HG02763 (cell line): ENCODE data around the gene ABCC2.
"Not testable (repeated sequence)": the region's sequence is repeated elsewhere in the genome, so short reads cannot be mapped to it uniquely, and the experiment has no call there.

Experiments used
- ATAC-seq: cut with Tn5 transposase; IDR thresholded peaks from one replicate; pipeline ENCODE4 v1.9.1; 2021; ENCODE audit warnings: mild to moderate bottlenecking, moderate library complexity; ENCODE audit not compliant: unreplicated experiment

Gene ABCC2

DNA sequence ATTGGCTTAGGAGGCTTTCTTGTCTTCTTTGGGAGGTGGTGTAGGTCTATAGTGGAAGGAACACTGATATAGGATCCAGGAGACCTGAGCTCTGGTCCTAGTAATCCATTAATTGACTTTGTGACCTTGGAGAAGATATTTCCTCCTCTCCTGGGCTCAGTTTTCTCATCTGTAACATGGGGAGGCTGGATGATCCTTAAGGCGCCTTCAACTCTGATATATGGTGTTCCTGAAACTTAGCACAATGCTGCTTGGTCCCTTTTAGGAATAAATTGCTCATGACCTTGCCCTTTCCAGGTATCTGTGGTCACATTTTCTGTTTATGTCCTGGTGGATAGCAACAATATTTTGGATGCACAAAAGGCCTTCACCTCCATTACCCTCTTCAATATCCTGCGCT is 25.3 kb downstream of the ABCC2 start:
- no peak for ATAC-seq

DNA sequence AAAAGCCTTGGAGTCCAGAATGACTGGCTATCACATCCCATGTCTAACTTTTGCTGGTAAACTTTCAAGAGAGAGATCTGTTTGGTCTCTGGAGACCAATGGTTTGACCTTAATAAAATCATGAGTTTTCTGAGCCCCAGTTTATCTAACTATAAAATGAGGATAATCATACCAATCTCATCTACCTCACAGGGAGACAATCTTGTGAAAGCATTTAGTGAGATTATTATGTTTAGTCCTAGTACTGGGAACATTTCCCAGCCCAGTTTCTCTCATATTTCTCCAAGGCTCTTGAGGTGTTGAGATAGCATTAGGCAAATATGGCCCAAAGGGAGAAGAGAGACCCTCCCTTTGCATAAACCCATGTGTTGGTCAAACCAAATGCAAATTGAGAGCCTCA is 25.8 kb downstream of the ABCC2 start:
- no peak for ATAC-seq

GRCh38 chr10:99809481-99809880 is 27.0 kb downstream of the ABCC2 start:
- ATAC-seq = no peak

GRCh38 chr10:99809931-99810615 is 27.6 kb downstream of the ABCC2 start:
- no peak for ATAC-seq

GRCh38 chr10:99812177-99812576 is 29.7 kb downstream of the ABCC2 start:
- no peak for ATAC-seq

GRCh38 chr10:99814143-99814542 is 31.7 kb downstream of the ABCC2 start:
- no peak for ATAC-seq

DNA sequence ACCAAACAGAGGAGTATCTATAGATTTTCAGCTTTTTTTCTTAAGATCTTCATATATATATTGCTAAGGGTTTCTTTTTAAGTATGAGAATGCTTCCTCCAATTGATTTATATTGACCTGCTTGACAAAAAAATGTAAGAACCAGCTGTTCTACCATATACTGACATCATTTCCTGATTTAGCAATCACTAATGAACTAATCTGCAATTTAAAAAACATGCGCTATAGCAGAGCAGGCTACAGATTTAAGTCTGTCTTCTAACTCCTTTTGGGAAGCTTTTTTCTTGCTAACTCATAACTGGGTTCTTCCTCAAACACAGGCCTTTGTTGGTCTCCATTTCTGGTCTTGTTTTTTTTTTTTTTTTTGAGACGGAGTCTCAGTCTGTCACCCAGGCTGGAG is 33.2 kb downstream of the ABCC2 start:
- no peak for ATAC-seq

DNA sequence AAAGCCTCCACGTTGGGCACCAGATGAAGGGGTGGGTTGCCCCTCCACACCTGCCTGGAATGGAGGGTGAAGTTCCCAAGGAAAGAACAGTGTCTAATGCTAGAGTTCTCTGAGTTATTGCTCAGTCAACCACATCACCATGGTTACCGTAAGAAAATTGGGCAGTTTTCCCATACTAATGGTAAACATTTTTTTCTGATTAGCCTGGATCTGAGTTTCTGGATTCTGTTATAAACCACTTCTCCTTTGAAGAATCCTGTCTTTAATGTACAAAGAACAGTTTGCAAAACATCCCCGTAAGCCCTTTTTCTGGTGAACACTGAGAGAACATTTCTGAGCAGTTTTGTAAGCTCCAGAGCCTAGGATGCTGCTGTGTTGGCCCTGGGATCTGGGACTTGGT is 45.5 kb downstream of the ABCC2 start:
- ATAC-seq = no peak

DNA sequence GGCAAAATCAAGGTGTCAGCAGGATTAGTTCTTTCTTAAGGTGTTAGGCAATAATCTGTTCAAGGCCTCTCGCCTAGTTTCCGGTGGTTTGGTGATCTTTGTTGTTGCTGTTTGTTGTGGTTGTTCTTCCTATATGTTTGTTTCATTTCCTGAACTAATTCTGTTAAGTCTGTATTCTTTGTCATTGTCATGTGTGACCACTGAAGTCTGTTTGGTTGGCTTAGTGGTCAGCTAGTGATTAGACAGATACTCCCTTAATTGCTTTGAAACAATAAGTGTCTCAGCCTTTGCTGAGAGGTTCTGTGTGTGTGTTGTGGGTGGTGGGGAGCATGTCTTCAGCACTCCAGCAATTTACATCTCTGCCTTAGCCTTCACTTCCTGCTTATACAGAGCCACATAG is 46.0 kb downstream of the ABCC2 start:
- no peak for ATAC-seq

DNA sequence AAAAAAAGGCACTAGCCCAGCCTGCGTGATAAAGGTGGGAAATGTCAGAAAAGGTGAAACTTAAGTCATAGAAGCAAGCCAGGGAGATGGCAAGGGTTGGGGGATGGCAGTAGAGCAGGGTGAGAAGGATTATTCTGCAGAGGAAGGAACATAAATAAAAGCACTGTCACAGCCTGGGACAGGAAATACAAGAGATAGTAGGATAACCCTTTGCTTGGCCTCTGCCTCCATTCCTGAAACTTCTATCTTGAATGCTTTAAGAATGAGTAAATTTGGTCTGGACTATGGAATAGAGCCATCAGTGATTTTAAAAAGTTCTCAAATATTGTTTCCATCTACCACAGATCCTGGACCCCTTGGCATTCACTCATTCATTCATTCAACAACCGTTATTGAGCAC is 50.0 kb downstream of the ABCC2 start:
- no peak for ATAC-seq

- ATAC-seq = no peak
These were observed 52.0 kb downstream of the ABCC2 start for GRCh38 chr10:99834410-99834809.

DNA sequence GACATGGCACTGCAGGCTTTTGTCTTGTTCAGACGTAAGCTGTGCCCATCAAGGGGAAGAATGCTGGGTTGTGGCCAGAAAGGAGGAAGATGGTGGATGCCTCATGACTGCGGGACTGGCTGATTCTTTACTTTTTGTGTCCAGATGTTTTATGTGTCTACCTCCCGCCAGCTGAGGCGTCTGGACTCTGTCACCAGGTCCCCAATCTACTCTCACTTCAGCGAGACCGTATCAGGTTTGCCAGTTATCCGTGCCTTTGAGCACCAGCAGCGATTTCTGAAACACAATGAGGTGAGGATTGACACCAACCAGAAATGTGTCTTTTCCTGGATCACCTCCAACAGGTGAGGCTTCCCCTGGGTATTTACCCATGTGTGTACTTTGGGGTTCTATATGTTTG is 53.5 kb downstream of the ABCC2 start:
- ATAC-seq = no peak

DNA sequence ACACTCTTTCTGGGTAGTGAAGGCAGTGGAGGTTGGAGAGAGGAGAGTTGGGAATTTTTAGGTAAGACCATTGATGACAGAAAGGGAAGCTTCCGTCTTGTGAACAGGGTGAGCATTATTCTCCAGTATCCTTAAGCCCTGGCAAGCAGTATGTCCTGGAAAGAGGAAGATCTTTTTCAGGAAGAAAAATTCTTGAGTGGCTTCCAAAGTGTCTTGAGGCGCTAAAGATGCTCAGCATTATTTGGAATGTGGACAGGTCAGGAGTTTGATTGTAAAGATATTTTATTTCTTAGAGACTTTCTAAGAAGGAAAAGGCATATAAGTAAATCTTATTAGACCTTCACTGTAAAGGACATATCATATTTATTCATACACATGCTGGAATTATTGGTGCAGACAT is 54.3 kb downstream of the ABCC2 start:
- ATAC-seq = no peak

GRCh38 chr10:99840859-99841258 is 58.4 kb downstream of the ABCC2 start:
- ATAC-seq = not testable (repeated sequence)

DNA sequence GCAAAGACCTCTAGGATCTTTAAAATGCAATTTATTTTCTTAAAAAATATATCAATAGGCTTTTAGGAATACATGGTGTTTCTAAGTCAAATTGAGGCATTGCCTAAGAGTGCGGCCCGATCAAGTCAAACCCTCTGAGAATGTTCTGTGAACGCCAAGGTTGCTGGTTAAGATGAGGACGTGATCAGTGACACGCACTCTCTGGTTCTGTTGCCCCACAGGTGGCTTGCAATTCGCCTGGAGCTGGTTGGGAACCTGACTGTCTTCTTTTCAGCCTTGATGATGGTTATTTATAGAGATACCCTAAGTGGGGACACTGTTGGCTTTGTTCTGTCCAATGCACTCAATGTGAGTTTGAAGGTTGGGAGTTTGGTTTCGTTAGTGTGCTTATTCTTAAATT is 59.3 kb downstream of the ABCC2 start:
- no peak for ATAC-seq

DNA sequence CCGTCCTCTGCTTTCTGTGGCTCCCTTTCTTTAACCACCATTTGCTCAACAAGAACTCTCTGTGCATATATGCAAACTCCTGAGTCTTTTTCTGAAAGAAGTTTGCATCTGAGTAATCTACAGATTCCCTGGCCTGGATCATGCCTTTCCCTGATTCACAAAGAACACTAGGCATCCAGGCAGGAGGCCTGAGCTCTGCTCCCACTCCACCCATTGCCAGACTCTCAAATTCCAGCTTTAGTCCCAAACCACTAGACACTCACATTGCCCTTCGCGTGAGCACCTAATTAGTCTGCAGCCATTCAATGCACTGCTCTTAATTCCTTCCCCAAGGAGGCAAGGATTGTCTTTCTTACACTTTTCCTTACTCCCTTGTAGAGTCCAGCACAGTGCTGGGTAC is 60.9 kb downstream of the ABCC2 start:
- no peak for ATAC-seq

GRCh38 chr10:99844433-99844955 is 62.1 kb downstream of the ABCC2 start:
- no peak for ATAC-seq

- peak; percentile 75 for ATAC-seq
These were observed 63.5 kb downstream of the ABCC2 start for GRCh38 chr10:99845837-99846382.

- ATAC-seq = no peak
These were observed 66.6 kb downstream of the ABCC2 start for GRCh38 chr10:99849057-99849456.

DNA sequence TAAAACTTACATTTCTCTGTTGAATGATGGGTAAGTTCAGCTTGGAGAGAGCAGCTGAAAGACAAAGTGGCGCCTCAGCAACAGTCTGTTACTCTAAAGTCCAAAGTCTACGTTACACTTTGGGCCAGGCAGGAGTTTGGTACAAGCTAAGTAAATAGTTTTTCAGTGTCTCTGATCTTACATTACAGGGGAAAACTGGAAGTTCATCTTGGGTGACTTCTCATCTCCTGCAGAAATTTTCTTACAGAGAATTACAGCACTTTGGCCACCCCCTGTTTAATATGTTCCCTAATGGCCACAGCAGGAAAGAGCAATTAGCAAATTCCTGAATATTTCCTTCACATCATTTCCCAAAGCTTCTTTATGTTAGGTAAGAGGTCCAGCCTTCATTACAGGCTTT is 67.1 kb downstream of the ABCC2 start:
- no peak for ATAC-seq

DNA sequence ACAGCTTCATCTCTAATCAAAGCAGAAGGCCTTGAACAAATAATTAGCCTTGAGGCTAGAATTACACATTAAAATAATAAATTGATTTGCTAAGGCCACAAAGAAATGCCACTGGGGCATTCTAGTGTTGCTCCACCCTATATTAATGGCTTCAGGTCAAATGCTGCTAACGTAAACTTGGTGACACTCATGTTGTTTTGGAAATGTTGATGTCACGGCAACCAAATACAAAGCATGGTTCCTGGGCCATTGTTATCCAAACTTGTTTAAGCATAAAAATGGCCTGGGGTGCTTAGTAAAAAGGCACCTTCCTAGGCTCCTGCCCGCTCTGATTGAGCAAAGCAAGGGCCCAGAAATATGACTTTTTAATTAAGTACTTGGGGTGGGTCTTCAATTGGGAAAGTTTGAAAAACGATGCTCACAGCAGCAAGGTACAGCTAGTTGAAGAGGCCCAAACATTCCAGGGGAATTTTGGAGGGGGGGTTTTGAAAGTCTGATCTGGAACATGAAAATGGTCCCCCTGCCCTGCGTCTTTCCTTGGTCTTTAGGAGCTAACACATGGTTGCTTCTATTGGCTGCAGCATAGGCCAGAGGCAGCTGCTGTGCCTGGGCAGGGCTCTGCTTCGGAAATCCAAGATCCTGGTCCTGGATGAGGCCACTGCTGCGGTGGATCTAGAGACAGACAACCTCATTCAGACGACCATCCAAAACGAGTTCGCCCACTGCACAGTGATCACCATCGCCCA is 67.8 kb downstream of the ABCC2 start:
- no peak for ATAC-seq

DNA sequence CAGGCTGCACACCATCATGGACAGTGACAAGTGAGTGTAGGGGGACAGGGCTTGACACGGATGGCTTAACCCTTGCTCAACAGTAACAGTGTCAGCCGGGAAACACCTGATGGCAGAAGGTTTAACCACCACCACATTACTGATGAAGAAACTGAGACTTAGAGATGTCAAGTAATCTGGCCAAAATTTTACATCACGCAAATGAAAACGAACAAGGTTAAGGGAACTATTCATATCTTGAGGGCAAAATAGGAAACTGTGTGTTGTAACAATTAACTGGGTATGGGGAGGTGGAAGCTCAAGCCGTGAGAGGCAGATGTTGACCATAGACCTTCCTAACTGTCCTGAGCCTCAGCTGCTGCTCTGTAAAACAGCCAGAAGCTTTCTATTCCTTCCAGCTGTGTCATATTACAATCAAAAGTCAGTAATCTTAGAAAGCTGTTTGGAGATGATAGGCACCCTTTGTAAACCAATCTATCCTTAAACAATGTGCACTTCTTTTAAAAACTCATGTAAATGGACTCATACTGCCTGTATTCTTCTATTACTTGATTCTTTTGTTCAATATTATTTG is 68.4 kb downstream of the ABCC2 start:
- no peak for ATAC-seq
